GM08714 (cell line): ENCODE data around the gene STAT6.

Source experiments
- H3K4me3 ChIP-seq: fragments of 200-500 bp; sonication (Bioruptor generic); 2 replicates; pipeline ENCODE4 v1.5.1; 2014; ENCODE audit warnings: mild to moderate bottlenecking, low read length, inconsistent platforms
- ZNF274 ChIP-seq: IDR thresholded peaks from 2 replicates; pipeline ENCODE4 v1.6.1; 2012; ENCODE audit warnings: mild to moderate bottlenecking, low read depth, low read length

STAT6 gene

GRCh38 chr12:57051011-57051410 is 60.2 kb downstream of the STAT6 start:
- no peak overlapping the region for H3K4me3 ChIP-seq
- no peak for TF ChIP-seq ZNF274

- no peak for TF ChIP-seq ZNF274
- no peak within 1 kb of the TSS for H3K4me3 ChIP-seq
These were observed 61.3 kb downstream of the STAT6 start, which contains the start of gene MYO1A for GRCh38 chr12:57049890-57050289. Gene MYO1A (minus strand): TSS chr12:57050129. CDS start chr12:57048323, 1,806 bp downstream.

GRCh38 chr12:57049119-57049446 is 62.1 kb downstream of the STAT6 start:
- no peak overlapping the region for H3K4me3 ChIP-seq
- TF ChIP-seq ZNF274: no peak

- TF ChIP-seq ZNF274: no peak
- H3K4me3 ChIP-seq: no peak overlapping the region
These were observed 62.6 kb downstream of the STAT6 start for GRCh38 chr12:57048423-57049118.

GRCh38 chr12:57047981-57048380 is 63.2 kb downstream of the STAT6 start:
- H3K4me3 ChIP-seq: no peak overlapping the region
- TF ChIP-seq ZNF274: no peak

- TF ChIP-seq ZNF274: no peak
- H3K4me3 ChIP-seq: no peak overlapping the region
These were observed 63.9 kb downstream of the STAT6 start for GRCh38 chr12:57046947-57047890.

- TF ChIP-seq ZNF274: no peak
- H3K4me3 ChIP-seq: no peak overlapping the region
These were observed 64.9 kb downstream of the STAT6 start for GRCh38 chr12:57046086-57046791.
